Hair follicular keratinocyte (primary cell): Measurements from ENCODE around the gene OSBPL2. TPM values are rescaled to one million over a fixed set of nuclear protein-coding genes. Genes with fewer than 3 reads are reported as not detected.

Experiments used
- total RNA-seq: library from RNA; depleted of rRNA; stranded (reverse); fragments of >200 nt; gene quantifications from 2 replicates; pipeline ENCODE4 v1.2.3, GENCODE V29; 2015

OSBPL2 gene
- total RNA-seq = 22.7 and 25.1 TPM in 2 replicates

GRCh38 chr20:62237801-62238568 lies at the start of gene OSBPL2:
OSBPL2 (plus strand) TSS chr20:62238521; CDS start chr20:62256185, 17,664 bp downstream.

GRCh38 chr20:62219992-62220665 lies 18.2 kb upstream of the OSBPL2 start, which contains the start of gene HRH3:
HRH3 (minus strand) TSS chr20:62220278; CDS start chr20:62219970, 308 bp downstream.

GRCh38 chr20:62302341-62303061 lies 64.2 kb downstream of the OSBPL2 start, which contains the start of gene ADRM1:
ADRM1 (plus strand) TSS chr20:62302997; CDS start chr20:62303569, 572 bp downstream.

Other genes with a start within 250 kb of the OSBPL2 start
- 4.1 and 5.4 TPM in 2 replicates for gene TAF4, start 172.6 kb upstream of the OSBPL2 start, total RNA-seq
- 17.6 and 20.8 TPM in 2 replicates for gene LSM14B, start 116.0 kb upstream of the OSBPL2 start, total RNA-seq
- 409 and 607 TPM in 2 replicates for gene PSMA7, start 95.1 kb upstream of the OSBPL2 start, total RNA-seq
- gene SS18L1, start 94.8 kb upstream of the OSBPL2 start, total RNA-seq = 8.5 and 11.2 TPM in 2 replicates
- gene MTG2, start 55.5 kb upstream of the OSBPL2 start, total RNA-seq = 23.6 and 33.9 TPM in 2 replicates
- gene HRH3, start 18.2 kb upstream of the OSBPL2 start, total RNA-seq = not detected in 2 replicates
- gene ADRM1, start 64.5 kb downstream of the OSBPL2 start, total RNA-seq = 193 and 288 TPM in 2 replicates
- 96.3 and 136 TPM in 2 replicates for gene LAMA5, start 128.8 kb downstream of the OSBPL2 start, total RNA-seq
- gene RPS21, start 148.6 kb downstream of the OSBPL2 start, total RNA-seq = 2,528 and 3,406 TPM in 2 replicates
- gene CABLES2, start 168.8 kb downstream of the OSBPL2 start, total RNA-seq = 3.8 and 5.3 TPM in 2 replicates
- not detected in 2 replicates for gene RBBP8NL, start 189.0 kb downstream of the OSBPL2 start, total RNA-seq
- not detected in 2 replicates for gene GATA5, start 237.5 kb downstream of the OSBPL2 start, total RNA-seq